ENCODE results near the gene HSPG2. TPM values are rescaled to one million over a fixed set of nuclear protein-coding genes. Genes with fewer than 3 reads are reported as not detected.

HSPG2 gene
- polyA plus RNA-seq, 1 donor from 2014 or later, result 0.79 TPM

DNA sequence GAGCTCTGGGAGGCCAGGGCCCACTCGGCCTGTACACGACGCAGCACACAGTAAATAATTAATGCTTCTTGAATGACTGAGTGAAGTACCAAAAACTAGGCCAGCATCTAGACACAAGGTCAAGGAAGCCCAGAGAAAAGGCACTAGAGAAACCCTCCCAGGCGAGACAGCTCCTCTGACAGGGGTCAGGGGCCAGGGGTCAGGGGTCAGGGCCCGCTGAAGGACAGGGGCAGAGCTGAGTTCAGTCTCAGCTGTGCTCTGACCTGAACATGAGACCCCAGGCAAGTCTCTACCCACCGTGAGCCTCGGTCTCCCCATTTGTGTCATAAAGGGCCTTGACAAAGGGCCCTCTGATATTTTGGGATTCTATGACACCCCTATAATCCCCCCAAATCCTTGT is 68.6 kb downstream of the HSPG2 start:
- Histone ChIP-seq H3K9me3 (ENCODE audit: low read length) (no peaks in the 10 kb centered on the region), H3K27ac (ENCODE audit: low read length) (no peak overlapping the region), H3K4me3 (ENCODE audit: low read length) (no peak overlapping the region), H3K9me2 (ENCODE audit: insufficient read depth, low read length) (no peaks in the 10 kb centered on the region), H2AFZ (ENCODE audit: low read depth, low read length) (no peak overlapping the region), H3K9ac (ENCODE audit: low read length) (no peak overlapping the region), H3F3A (ENCODE audit: insufficient read depth, low read length, poor library complexity, severe bottlenecking) (no peaks in the 10 kb centered on the region), H3K36me3 (ENCODE audit: insufficient read depth, low read length) (no peaks in the 10 kb centered on the region), H3K4me2 (ENCODE audit: low read length) (no peak overlapping the region), H4K20me1 (ENCODE audit: insufficient read depth) (no peaks in the 10 kb centered on the region), H3K79me2 (replicated peaks; ENCODE audit: insufficient read depth, low read length) (no peaks in the 10 kb centered on the region), H3K27me3 (ENCODE audit: insufficient read depth, low read depth, low read length) (no peaks in the 10 kb centered on the region)
- no peak for TF ChIP-seq POLR2AphosphoS5 (IDR thresholded peaks at IDR 0.05)
- TF ChIP-seq RAD21 (conservative IDR thresholded peaks at IDR 0.05), result no peak
- no peak for TF ChIP-seq TAF1 (IDR thresholded peaks at IDR 0.05; ENCODE audit: low read depth)
- no peak for TF ChIP-seq MXI1 (conservative IDR thresholded peaks at IDR 0.05; ENCODE audit: poor library complexity, severe bottlenecking)
- TF ChIP-seq, protein P1, sequence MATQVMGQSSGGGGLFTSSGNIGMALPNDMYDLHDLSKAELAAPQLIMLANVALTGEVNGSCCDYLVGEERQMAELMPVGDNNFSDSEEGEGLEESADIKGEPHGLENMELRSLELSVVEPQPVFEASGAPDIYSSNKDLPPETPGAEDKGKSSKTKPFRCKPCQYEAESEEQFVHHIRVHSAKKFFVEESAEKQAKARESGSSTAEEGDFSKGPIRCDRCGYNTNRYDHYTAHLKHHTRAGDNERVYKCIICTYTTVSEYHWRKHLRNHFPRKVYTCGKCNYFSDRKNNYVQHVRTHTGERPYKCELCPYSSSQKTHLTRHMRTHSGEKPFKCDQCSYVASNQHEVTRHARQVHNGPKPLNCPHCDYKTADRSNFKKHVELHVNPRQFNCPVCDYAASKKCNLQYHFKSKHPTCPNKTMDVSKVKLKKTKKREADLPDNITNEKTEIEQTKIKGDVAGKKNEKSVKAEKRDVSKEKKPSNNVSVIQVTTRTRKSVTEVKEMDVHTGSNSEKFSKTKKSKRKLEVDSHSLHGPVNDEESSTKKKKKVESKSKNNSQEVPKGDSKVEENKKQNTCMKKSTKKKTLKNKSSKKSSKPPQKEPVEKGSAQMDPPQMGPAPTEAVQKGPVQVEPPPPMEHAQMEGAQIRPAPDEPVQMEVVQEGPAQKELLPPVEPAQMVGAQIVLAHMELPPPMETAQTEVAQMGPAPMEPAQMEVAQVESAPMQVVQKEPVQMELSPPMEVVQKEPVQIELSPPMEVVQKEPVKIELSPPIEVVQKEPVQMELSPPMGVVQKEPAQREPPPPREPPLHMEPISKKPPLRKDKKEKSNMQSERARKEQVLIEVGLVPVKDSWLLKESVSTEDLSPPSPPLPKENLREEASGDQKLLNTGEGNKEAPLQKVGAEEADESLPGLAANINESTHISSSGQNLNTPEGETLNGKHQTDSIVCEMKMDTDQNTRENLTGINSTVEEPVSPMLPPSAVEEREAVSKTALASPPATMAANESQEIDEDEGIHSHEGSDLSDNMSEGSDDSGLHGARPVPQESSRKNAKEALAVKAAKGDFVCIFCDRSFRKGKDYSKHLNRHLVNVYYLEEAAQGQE (IDR thresholded peaks at IDR 0.05; ENCODE audit: borderline replicate concordance), result no peak
- no peak for TF ChIP-seq EZH2 (IDR thresholded peaks at IDR 0.05; ENCODE audit: borderline replicate concordance, insufficient read depth, low read length, poor library complexity, severe bottlenecking)
- TF ChIP-seq EP300 (conservative IDR thresholded peaks at IDR 0.05; ENCODE audit: poor library complexity, severe bottlenecking), result no peak
- TF ChIP-seq, protein P2, sequence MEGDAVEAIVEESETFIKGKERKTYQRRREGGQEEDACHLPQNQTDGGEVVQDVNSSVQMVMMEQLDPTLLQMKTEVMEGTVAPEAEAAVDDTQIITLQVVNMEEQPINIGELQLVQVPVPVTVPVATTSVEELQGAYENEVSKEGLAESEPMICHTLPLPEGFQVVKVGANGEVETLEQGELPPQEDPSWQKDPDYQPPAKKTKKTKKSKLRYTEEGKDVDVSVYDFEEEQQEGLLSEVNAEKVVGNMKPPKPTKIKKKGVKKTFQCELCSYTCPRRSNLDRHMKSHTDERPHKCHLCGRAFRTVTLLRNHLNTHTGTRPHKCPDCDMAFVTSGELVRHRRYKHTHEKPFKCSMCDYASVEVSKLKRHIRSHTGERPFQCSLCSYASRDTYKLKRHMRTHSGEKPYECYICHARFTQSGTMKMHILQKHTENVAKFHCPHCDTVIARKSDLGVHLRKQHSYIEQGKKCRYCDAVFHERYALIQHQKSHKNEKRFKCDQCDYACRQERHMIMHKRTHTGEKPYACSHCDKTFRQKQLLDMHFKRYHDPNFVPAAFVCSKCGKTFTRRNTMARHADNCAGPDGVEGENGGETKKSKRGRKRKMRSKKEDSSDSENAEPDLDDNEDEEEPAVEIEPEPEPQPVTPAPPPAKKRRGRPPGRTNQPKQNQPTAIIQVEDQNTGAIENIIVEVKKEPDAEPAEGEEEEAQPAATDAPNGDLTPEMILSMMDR (IDR thresholded peaks at IDR 0.05; ENCODE audit: poor library complexity, severe bottlenecking), result no peak
- no peak for TF ChIP-seq SMC3 (conservative IDR thresholded peaks at IDR 0.05; ENCODE audit: poor library complexity)

DNA sequence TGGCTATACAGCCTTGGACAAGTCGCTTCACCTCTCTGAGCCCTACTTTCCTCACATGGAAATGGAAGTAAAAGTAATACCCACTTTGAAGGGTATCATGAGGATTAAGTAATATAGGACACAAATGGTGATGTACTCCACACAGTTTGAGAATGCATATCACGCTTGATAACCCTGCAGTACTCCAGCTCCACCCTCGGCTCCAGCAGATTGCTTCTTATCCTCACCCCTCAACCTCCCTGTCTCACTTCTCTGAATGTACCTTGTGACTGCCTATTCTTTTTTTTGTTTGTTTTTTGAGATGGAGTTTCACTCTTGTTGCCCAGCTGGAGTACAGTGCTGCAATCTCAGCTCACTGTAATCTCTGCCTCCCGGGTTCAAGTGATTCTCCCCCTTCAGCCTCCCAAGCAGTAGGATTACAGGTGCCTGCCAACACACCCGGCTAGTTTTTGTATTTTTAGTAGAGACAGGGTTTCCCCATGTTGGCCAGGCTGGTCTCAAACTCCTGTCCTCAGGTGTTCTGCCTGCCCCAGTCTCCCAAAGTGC is 69.6 kb downstream of the HSPG2 start:
- Histone ChIP-seq H3F3A (ENCODE audit: insufficient read depth, low read length, poor library complexity, severe bottlenecking) (no peaks in the 10 kb centered on the region), H4K20me1 (ENCODE audit: insufficient read depth) (no peaks in the 10 kb centered on the region), H3K9me3 (ENCODE audit: low read length) (no peaks in the 10 kb centered on the region), H2AFZ (ENCODE audit: low read depth, low read length) (no peak overlapping the region), H3K4me2 (ENCODE audit: low read length) (no peak overlapping the region), H3K27me3 (ENCODE audit: insufficient read depth, low read depth, low read length) (no peaks in the 10 kb centered on the region), H3K27ac (ENCODE audit: low read length) (no peak overlapping the region), H3K4me3 (ENCODE audit: low read length) (no peak overlapping the region), H3K36me3 (ENCODE audit: insufficient read depth, low read length) (no peaks in the 10 kb centered on the region), H3K79me2 (replicated peaks; ENCODE audit: insufficient read depth, low read length) (no peaks in the 10 kb centered on the region), H3K9ac (ENCODE audit: low read length) (no peak overlapping the region), H3K9me2 (ENCODE audit: insufficient read depth, low read length) (no peaks in the 10 kb centered on the region)
- TF ChIP-seq, protein P2 (IDR thresholded peaks at IDR 0.05; ENCODE audit: poor library complexity, severe bottlenecking), result no peak
- no peak for TF ChIP-seq MXI1 (conservative IDR thresholded peaks at IDR 0.05; ENCODE audit: poor library complexity, severe bottlenecking)
- TF ChIP-seq, protein P1 (IDR thresholded peaks at IDR 0.05; ENCODE audit: borderline replicate concordance), result no peak
- TF ChIP-seq POLR2AphosphoS5 (IDR thresholded peaks at IDR 0.05), result no peak
- TF ChIP-seq RAD21 (conservative IDR thresholded peaks at IDR 0.05), result no peak

Measured in neural cell (in vitro differentiated cells).